Inflammatory macrophage (primary cell): ENCODE results near the gene MDH1.

Source experiments
- DNase-seq, 2 donors: peaks; one replicate each; pipeline ENCODE4 v3.0.0-alpha.2; 2020 to 2022

Gene MDH1

GRCh38 chr2:63639344-63639743 is 50.6 kb downstream of the MDH1 start:
- DNase-seq = no peak

DNA sequence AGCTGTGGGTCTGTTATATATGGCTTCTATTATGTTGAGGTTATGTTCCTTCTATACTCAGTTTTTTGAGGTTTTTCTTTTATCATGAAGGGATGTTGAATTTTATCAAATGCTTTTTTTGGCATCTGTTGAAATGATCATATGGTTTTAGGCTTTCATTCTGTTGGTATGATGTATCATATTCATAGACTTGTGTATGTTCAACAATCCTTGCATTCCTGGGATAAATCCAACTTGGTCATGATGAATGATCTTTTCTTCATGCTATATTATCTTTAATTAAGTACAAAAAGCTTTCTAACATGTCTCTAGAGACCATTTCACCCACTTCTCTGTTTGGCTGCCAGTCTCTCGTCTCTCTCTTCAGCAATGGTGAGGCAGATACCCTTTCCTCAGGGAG is 54.2 kb downstream of the MDH1 start:
- DNase-seq = no peak

- DNase-seq = no peak
These were observed 54.7 kb downstream of the MDH1 start for GRCh38 chr2:63643486-63643885.

- DNase-seq = no peak
These were observed 59.9 kb downstream of the MDH1 start for GRCh38 chr2:63648632-63649031.

DNA sequence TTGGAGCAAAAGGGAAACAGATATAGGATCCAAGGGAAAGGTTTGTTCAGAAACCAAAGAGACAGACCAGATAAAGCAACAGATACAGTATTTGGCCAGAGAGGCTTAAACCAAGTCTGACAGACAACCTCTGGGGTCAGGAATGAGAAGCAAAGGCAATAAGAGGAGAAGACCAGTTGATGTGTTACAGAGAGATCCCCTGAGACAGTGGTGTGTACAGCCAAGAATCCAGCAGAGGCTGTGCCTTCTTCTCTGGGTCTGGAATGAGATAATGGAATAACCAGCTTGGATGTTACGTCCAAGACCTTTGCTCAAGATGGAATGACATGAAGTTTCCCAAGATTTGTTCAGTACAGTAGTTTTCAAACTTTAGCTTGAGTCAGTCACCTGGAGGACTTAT is 61.1 kb downstream of the MDH1 start:
- no peak for DNase-seq

GRCh38 chr2:63650756-63651155 is 62.0 kb downstream of the MDH1 start:
- DNase-seq = no peak

DNA sequence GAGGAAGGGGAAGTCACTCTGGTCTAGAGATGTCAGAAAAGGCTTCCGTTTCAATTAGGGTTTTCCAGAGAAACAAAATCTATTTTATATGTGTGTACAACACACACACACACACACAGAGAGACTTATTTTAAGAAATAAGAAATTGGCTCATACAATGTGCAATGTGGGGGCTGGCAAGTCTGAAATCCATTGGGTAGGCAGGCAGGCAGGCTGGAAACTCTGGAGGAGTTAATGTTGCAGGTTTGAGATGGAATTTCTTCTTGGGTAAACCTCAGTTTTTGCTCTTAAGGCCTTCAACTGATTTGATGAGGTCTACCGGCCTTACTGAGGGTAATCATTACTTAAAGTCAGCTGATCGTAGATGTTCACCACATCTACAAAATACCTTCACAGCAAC is 62.6 kb downstream of the MDH1 start:
- DNase-seq = no peak

DNA sequence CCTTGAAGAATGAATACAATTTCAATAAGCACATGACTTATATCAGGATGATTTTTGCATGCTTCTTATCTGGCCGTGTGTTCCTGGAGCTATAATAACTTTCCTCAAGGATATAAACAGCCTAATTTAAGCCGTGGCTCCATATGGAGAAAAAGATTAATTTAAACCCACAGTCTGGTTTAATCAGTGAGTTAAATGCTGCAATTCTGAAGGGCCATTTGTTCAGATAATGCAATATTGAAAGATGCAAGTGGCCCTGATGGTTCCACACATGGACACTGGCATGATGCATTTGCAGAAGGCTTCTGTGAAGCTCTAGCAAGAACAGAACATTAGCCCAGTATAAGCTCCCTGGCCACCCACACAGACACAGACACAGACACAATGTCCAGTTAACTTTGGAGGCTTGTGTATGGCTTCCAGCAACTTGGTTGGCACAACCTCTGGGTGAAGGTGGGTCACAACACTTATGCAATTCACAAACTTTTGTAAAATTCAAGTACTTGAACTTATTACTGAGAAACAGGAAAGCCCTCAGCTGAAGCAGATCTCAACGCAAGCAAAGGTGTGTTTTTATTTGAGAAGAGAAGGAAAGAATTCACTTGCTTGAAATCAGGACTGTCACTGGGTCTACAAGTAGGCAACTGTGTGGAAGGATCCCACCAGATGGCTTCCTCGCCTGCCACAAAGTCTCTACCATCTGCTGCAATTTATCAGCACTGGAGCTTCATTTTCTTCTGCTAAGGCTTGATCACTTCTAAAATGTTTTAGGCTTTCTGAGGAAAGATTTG is 63.3 kb downstream of the MDH1 start:
- DNase-seq = no peak

- no peak for DNase-seq
These were observed 63.9 kb downstream of the MDH1 start for GRCh38 chr2:63652652-63652985.

DNA sequence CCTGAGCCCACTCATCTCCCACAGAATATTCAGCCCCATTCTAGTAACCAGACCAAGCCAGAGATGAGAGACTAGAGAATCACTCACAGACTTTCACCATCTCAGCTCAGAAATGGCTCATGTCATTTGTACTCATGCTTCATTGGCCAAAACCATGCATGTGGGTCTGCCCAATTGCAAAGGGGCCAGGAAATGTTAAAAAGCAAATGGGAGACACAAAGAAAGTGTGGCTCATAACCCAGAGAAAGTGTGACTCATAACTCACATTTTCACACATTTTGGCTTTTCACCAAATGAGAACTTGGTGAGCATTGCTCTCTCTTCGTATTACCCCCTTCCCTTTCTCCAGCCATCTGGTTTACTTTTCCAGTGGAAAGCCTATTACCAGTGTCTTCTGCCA is 66.2 kb downstream of the MDH1 start:
- DNase-seq = no peak
